Hepatocyte (in vitro differentiated cells): Measurements from ENCODE around the gene AUNIP.

Source experiments
- CTCF ChIP-seq: fragments of 200-600 bp; sonication (generic); IDR thresholded peaks from 2 replicates; pipeline ENCODE4 v1.5.1; 2016; ENCODE audit warnings: antibody characterized with exemption, mild to moderate bottlenecking; ENCODE audit not compliant: poor library complexity
- EZH2 ChIP-seq: fragments of 200-600 bp; sonication (generic); IDR thresholded peaks from 2 replicates; pipeline ENCODE4 v1.6.1; 2016; ENCODE audit warnings: antibody characterized with exemption, mild to moderate bottlenecking, borderline replicate concordance
- EZH2phosphoT487 ChIP-seq: fragments of 200-600 bp; sonication (generic); IDR thresholded peaks from one replicate; pipeline ENCODE4 v1.6.1; 2018; ENCODE audit warnings: antibody characterized with exemption, mild to moderate bottlenecking, low read depth, moderate library complexity; ENCODE audit not compliant: unreplicated experiment, severe bottlenecking

GRCh38 chr1:25820247-25821111, 38.8 kb downstream of the AUNIP start:
- TF ChIP-seq EZH2phosphoT487 (no peak), CTCF (no peak), EZH2 (no peak)
